GM12865 (cell line): ENCODE results near the gene SF3A2.

Experiments used
- DNase-seq: peaks from one replicate; pipeline ENCODE4 v3.0.0; 2010; ENCODE audit warnings: low read depth
- H3K4me3 ChIP-seq: 2 replicates; pipeline ENCODE4 v1.5.1; 2011; ENCODE audit warnings: mild to moderate bottlenecking, low read depth, low read length, control low read depth
- TF ChIP-seq, protein P1 (sequence below): IDR thresholded peaks from 2 replicates; pipeline ENCODE4 v1.5.1; 2011; ENCODE audit warnings: low read length, control low read depth, low read depth, inconsistent platforms; ENCODE audit not compliant: insufficient read depth; ENCODE audit errors: missing control alignments

The SF3A2 gene

DNA sequence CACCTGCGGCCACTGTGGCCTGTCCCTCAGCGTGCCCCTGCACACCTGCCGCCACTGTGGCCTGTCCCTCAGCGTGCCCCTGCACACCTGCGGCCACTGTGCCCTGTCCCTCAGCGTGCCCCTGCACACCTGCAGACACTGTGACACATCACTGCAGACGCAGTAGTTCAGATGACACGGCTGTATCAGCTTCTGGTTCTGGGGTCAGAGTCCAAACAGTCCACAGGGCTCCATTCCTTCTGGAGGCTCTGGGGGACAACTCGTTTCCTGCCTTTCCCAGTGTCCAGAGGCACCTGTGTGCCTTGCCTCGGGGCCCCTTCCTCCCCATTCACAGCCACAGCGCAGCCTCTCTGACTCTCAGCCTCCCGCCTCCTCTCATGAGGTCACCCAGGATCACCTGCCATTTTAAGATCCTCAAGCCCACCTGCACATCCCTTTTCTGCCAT, 5.5 kb downstream of the SF3A2 start:
- H3K4me3 ChIP-seq: no peak overlapping the region
- DNase-seq: no peak
- TF ChIP-seq, protein P1, sequence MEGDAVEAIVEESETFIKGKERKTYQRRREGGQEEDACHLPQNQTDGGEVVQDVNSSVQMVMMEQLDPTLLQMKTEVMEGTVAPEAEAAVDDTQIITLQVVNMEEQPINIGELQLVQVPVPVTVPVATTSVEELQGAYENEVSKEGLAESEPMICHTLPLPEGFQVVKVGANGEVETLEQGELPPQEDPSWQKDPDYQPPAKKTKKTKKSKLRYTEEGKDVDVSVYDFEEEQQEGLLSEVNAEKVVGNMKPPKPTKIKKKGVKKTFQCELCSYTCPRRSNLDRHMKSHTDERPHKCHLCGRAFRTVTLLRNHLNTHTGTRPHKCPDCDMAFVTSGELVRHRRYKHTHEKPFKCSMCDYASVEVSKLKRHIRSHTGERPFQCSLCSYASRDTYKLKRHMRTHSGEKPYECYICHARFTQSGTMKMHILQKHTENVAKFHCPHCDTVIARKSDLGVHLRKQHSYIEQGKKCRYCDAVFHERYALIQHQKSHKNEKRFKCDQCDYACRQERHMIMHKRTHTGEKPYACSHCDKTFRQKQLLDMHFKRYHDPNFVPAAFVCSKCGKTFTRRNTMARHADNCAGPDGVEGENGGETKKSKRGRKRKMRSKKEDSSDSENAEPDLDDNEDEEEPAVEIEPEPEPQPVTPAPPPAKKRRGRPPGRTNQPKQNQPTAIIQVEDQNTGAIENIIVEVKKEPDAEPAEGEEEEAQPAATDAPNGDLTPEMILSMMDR: no peak

DNA sequence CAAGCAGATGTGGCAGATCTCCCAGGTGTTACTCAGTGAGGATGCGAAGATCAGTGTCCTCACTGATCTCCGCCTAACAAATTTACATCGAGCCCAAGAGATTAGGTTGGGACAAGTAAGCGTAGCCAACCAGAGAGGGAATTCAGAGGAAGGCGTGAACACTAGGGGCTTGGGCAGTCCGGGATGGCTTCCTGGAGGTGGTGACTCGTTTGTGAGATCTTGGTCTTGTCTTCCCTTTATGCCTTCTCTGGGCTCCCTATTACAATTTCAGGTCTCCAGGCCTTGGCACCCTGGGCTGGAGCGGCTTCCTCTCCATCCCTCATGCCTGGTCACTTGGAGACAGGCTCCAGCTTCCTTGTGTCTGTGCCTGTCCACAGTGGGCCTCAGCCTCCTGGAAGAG, 6.2 kb downstream of the SF3A2 start:
- DNase-seq: no peak
- TF ChIP-seq, protein P1: no peak
- no peak overlapping the region for H3K4me3 ChIP-seq

DNA sequence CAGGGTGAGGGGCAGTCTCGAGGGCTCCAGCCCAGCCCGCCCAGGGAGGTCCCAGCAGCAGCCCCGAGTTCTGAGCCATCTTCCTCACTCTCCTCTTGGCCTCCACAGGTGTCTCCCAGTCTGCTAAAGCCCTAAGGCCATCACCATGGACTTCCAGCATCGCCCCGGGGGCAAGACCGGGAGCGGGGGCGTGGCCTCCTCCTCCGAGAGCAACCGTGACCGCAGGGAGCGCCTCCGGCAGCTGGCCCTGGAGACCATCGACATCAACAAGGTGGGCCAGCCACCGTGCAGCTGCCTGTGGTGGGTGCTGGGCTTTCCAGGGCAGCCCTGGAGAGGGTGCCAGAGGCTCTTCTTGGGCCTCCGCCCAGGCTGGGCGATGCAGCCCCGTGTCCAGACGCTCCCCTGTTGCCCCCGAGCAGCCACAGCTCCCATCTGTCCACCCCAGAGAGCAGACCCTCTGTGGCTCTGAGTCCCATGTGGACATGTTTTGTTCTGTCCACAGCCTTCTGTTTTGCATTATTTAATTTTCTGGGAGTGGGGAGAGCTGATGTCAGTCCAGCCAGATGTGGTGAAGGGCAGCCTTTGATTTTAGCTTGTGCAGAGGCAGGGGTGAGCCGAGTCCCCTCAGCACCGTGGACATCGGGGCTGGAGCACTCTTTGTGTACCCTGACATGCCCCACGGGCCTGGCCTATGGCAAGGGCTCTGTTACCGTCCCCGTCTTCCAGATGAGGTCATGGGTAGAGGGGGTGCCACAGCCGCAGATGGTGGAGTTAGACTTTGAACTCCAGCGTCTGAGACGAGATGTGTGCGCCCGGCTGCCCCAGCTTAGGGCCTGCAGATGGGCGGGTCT, 6.9 kb downstream of the SF3A2 start:
- H3K4me3 ChIP-seq: no peak overlapping the region
- DNase-seq: no peak
- TF ChIP-seq, protein P1: no peak

DNA sequence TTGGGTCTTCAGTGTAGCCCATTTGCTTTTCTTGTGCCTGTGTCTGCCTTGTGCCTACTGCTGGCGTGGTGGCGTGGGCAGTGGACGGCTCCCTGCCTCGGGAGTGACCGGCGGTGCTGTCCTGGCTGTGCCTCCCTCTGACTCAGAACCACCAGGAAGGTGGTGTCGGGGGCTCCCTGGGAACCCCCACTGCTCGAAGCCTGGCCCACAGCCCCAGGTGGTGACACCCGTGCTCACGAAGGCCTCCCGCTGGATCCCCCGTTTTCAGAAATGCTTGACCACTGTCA, 7.4 kb downstream of the SF3A2 start:
- no peak for DNase-seq
- TF ChIP-seq, protein P1: no peak
- no peak overlapping the region for H3K4me3 ChIP-seq

DNA sequence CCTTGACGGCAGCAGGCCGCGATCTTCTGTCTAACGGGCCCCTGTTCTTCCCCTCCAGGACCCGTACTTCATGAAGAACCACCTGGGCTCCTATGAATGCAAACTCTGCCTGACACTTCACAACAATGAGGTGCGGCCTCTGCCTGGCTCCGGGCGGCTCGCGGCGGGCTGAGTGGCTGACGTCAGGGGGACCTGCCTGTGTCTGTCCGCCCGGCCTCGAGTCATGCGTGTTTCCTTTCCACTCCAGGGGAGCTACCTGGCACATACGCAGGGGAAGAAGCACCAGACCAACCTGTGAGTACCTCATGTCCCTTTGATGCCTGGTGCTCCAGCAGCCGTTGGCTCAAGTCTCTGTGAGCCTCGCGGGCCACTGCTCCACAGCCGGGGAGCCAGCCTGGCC, 7.9 kb downstream of the SF3A2 start:
- TF ChIP-seq, protein P1: no peak
- no peak overlapping the region for H3K4me3 ChIP-seq
- DNase-seq: no peak

DNA sequence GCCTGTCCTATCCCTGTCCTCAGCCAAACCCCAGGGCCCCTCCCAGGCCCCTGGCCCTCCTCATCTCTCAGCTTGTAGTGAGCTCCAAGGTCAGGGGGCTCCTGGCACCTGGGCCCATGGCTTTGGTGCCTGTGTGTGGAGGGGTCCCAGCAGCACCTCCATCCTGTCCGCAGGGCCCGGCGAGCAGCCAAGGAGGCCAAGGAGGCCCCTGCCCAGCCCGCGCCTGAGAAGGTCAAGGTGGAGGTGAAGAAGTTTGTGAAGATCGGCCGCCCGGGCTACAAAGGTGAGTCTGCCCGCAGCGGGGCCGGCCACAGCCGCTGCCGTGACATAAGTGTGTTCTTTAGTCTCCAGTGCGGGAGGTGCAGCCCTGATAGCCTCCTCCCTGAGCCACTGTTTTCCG, 8.6 kb downstream of the SF3A2 start:
- TF ChIP-seq, protein P1: no peak
- H3K4me3 ChIP-seq: no peak overlapping the region
- DNase-seq: no peak
